B cell (primary cell): ENCODE measurements around the gene TSPOAP1. TPM values are rescaled to one million over a fixed set of nuclear protein-coding genes. Genes with fewer than 3 reads are reported as not detected.

Experiments
- ATAC-seq: fragments of 200-7000 bp; cut with Tn5 transposase; one replicate; pipeline ENCODE4 v1.10.0; 2021; ENCODE audit warnings: low read depth, mild to moderate bottlenecking, moderate number of reproducible peaks, moderate library complexity
- CTCF ChIA-PET: fragments of 350-600 bp; sonication (Branson Sonifier 250); formaldehyde crosslinking; loops from one replicate; lab custom pipeline; 2021; ENCODE audit warnings: antibody characterized with exemption, inconsistent platforms; lab: Charles Lee
- POLR2A ChIA-PET: fragments of 350-600 bp; sonication (Branson Sonifier 250); formaldehyde crosslinking; loops from one replicate; lab custom pipeline; 2021; ENCODE audit warnings: antibody characterized with exemption; lab: Charles Lee
- DNase-seq: peaks from one replicate; pipeline ENCODE4 v3.0.0; 2013
- H2AFZ ChIP-seq: 2 replicates; pipeline ENCODE4 v1.6.1; 2012; ENCODE audit warnings: mild to moderate bottlenecking, low read depth, low read length; ENCODE audit not compliant: insufficient read depth, poor library complexity, severe bottlenecking
- H3K27ac ChIP-seq, 2 donors: 1 replicate in 1 of 2; 2 replicates in 1 of 2; pipeline ENCODE4 v1.5.1; 2012 to 2013; ENCODE audit warnings: low read length in 2 of 2, mild to moderate bottlenecking in 2 of 2, moderate library complexity in 1 of 2
- H3K27me3 ChIP-seq, 4 experiments: fragments of 200-600 bp in 1 of 4; sonication (generic) in 1 of 4; replicated peaks in 1 of 4; 1 replicate in 2 of 4; 2 replicates in 2 of 4; pipeline versions ENCODE4 v1.6.1 to v1.7.0; 2013 to 2016; ENCODE audit warnings: low read length in 3 of 4, mild to moderate bottlenecking in 2 of 4, mixed read lengths in 1 of 4, moderate library complexity in 1 of 4; ENCODE audit not compliant: insufficient read depth in 4 of 4, control insufficient read depth in 3 of 4; ENCODE audit errors: control extremely low read depth in 1 of 4
- H3K36me3 ChIP-seq, 2 experiments: replicated peaks in 1 of 2; 1 replicate in 1 of 2; 2 replicates in 1 of 2; pipeline versions ENCODE4 v1.6.1 to v1.7.1; 2013; ENCODE audit warnings: low read length in 1 of 2; ENCODE audit not compliant: insufficient read depth in 2 of 2, control insufficient read depth in 1 of 2; ENCODE audit errors: control extremely low read depth in 1 of 2, extremely low read depth in 1 of 2
- H3K4me1 ChIP-seq, 2 donors: fragments of 200-600 bp in 1 of 2; sonication (generic) in 1 of 2; 1 replicate in 1 of 2; 2 replicates in 1 of 2; pipeline versions ENCODE4 v1.5.1 to v1.6.1; 2013 to 2017; ENCODE audit warnings: low read length in 2 of 2; ENCODE audit not compliant: control insufficient read depth in 2 of 2, insufficient read depth in 2 of 2
- H3K4me2 ChIP-seq: replicated peaks from 2 replicates; pipeline ENCODE3; 2012; ENCODE audit warnings: mild to moderate bottlenecking, low read depth, low read length; ENCODE audit not compliant: poor library complexity, severe bottlenecking
- H3K4me3 ChIP-seq, 5 experiments: fragments of 200-600 bp in 1 of 5; sonication (generic) in 1 of 5; 1 replicate in 3 of 5; 2 replicates in 2 of 5; pipeline versions ENCODE4 v1.5.1 to v1.7.0; 2011 to 2016; ENCODE audit warnings: low read length in 4 of 5, mild to moderate bottlenecking in 4 of 5, low read depth in 2 of 5, control low read depth in 1 of 5, moderate library complexity in 1 of 5; ENCODE audit not compliant: insufficient read depth in 1 of 5; ENCODE audit errors: control extremely low read depth in 1 of 5, extremely low read depth in 1 of 5
- H3K79me2 ChIP-seq: fragments of 200-600 bp; sonication (generic); one replicate; pipeline ENCODE4 v1.6.0; 2016; ENCODE audit warnings: low read length; ENCODE audit not compliant: control insufficient read depth, insufficient read depth
- H3K9ac ChIP-seq: fragments of 200-600 bp; sonication (generic); 2 replicates; pipeline ENCODE4 v1.6.1; 2017; ENCODE audit warnings: mild to moderate bottlenecking, low read length, moderate library complexity
- H3K9me3 ChIP-seq, 3 donors: one replicate each; pipeline versions ENCODE4 v1.6.1 to v1.7.1; 2013; ENCODE audit warnings: low read length in 2 of 3; ENCODE audit not compliant: control insufficient read depth in 2 of 3, insufficient read depth in 1 of 3; ENCODE audit errors: control extremely low read depth in 1 of 3
- H4K20me1 ChIP-seq: 2 replicates; pipeline ENCODE4 v1.6.0; 2012; ENCODE audit warnings: mild to moderate bottlenecking, low read length; ENCODE audit not compliant: insufficient read depth, control insufficient read depth, poor library complexity, severe bottlenecking
- H3K27ac Mint-ChIP-seq: one replicate; pipeline ENCODE4 v1.8.0; 2021; ENCODE audit warnings: mixed read lengths
- H3K27me3 Mint-ChIP-seq: one replicate; pipeline ENCODE4 v1.8.0; 2021; ENCODE audit warnings: mixed read lengths
- H3K4me1 Mint-ChIP-seq: one replicate; pipeline ENCODE4 v1.8.0; 2021; ENCODE audit warnings: mixed read lengths
- H3K4me3 Mint-ChIP-seq: one replicate; pipeline ENCODE4 v1.8.0; 2021; ENCODE audit warnings: mixed read lengths
- H3K9me3 Mint-ChIP-seq: one replicate; pipeline ENCODE4 v1.8.0; 2022; ENCODE audit warnings: mixed read lengths; ENCODE audit not compliant: insufficient read depth
- EZH2 ChIP-seq: IDR thresholded peaks from 2 replicates; pipeline ENCODE4 v1.6.1; 2012; ENCODE audit warnings: borderline replicate concordance, low read depth, mild to moderate bottlenecking, moderate library complexity, low read length; ENCODE audit not compliant: insufficient read depth, poor library complexity, severe bottlenecking
- WGBS: methylation state at CpG from one replicate; pipeline ENCODE4 v1.1.5; 2013; ENCODE audit warnings: missing lambda C conversion rate; ENCODE audit not compliant: insufficient coverage; 5-methylcytosine and 5-hydroxymethylcytosine counted together
- intact Hi-C: fragments of 100-400 bp; cut with micrococcal nuclease; formaldehyde crosslinking; loops from one replicate; pipeline ENCODE4 v1.10.0; 2022
- polyA plus RNA-seq: library from polyadenylated mRNA; depleted of rRNA; stranded (reverse); fragments of >200 nt; gene quantifications from 2 replicates; pipeline ENCODE4 v1.2.3, GENCODE V29; 2012
- total RNA-seq, 2 donors: library from RNA; stranded (reverse); fragments of 120-200 nt in 1 of 2; gene quantifications; 1 replicate in 1 of 2; 2 replicates in 1 of 2; pipeline versions ENCODE4 v1.2.3 to v1.2.4, GENCODE V29; 2013 to 2022
- TF ChIP-seq, protein P1 (sequence below): fragments of 200-600 bp; IDR thresholded peaks from one replicate; pipeline ENCODE4 v1.8.0; 2022; ENCODE audit warnings: antibody characterized with exemption, mild to moderate bottlenecking

The TSPOAP1 gene
- total and polyA plus RNA-seq, 2 donors (not counting 1 experiment from before 2014, with no cell fraction given): 10.8 to 30.7 TPM

DNA sequence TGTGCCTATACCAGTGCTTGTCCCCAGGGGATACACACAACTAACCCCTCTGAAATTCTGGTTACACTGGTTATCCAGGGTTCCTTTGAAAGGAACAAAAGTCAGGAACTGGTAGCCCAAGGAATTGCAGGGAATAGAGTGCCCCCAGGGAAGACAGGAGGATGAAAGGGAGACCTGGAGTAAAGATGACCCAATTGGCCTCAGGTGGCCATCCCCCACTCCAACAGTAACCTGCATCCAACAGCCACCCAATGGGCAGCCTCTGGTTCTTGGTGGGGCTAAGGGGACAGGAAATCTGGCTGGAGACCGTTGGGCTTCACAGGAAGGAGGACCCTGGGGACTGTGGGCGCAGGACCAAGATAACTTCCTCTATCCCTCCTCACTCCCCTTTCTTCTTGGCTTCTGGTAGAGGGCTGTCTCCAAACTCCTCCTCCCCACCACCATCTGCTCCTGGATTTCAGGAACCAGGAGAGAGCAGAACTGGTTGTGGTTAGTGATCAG, 47.0 kb downstream of the TSPOAP1 start:
- WGBS: no CpG with 5 or more reads among the region's 2 CpGs
- ChIA-PET CTCF (interaction anchor here (1.8 kb wide), 1 partner anchor 23 kb away, joined by 7 read pairs; no protein-coding TSS in a partner anchor), POLR2A (no interaction called here)
- DNase-seq: no peak
- TF ChIP-seq, protein P1, sequence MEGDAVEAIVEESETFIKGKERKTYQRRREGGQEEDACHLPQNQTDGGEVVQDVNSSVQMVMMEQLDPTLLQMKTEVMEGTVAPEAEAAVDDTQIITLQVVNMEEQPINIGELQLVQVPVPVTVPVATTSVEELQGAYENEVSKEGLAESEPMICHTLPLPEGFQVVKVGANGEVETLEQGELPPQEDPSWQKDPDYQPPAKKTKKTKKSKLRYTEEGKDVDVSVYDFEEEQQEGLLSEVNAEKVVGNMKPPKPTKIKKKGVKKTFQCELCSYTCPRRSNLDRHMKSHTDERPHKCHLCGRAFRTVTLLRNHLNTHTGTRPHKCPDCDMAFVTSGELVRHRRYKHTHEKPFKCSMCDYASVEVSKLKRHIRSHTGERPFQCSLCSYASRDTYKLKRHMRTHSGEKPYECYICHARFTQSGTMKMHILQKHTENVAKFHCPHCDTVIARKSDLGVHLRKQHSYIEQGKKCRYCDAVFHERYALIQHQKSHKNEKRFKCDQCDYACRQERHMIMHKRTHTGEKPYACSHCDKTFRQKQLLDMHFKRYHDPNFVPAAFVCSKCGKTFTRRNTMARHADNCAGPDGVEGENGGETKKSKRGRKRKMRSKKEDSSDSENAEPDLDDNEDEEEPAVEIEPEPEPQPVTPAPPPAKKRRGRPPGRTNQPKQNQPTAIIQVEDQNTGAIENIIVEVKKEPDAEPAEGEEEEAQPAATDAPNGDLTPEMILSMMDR: no peak
- H3K4me3 Mint-ChIP-seq: no peak overlapping the region
- intact Hi-C loops: no loop called here
- peaks cover 29% of the 10 kb centered on the region for H3K27me3 Mint-ChIP-seq
- Histone ChIP-seq H4K20me1 (no peaks in the 10 kb centered on the region), H3K4me1 (peaks cover 0 to 3% of the 10 kb centered on the region in 2 donors), H3K4me2 (no peak overlapping the region), H3K9me3 (no peaks in the 10 kb centered on the region), H3K27ac (no peak overlapping the region), H3K27me3 (peaks cover 0 to 20% (median 0%) of the 10 kb centered on the region in 4 experiments), H3K4me3 (no peak overlapping the region), H3K9ac (no peak overlapping the region), H3K36me3 (no peaks in the 10 kb centered on the region), H3K79me2 (no peaks in the 10 kb centered on the region), H2AFZ (no peak overlapping the region)
- no peak overlapping the region for H3K27ac Mint-ChIP-seq
- H3K4me1 Mint-ChIP-seq: no peaks in the 10 kb centered on the region
- H3K9me3 Mint-ChIP-seq: no peaks in the 10 kb centered on the region
- ATAC-seq: no peak

DNA sequence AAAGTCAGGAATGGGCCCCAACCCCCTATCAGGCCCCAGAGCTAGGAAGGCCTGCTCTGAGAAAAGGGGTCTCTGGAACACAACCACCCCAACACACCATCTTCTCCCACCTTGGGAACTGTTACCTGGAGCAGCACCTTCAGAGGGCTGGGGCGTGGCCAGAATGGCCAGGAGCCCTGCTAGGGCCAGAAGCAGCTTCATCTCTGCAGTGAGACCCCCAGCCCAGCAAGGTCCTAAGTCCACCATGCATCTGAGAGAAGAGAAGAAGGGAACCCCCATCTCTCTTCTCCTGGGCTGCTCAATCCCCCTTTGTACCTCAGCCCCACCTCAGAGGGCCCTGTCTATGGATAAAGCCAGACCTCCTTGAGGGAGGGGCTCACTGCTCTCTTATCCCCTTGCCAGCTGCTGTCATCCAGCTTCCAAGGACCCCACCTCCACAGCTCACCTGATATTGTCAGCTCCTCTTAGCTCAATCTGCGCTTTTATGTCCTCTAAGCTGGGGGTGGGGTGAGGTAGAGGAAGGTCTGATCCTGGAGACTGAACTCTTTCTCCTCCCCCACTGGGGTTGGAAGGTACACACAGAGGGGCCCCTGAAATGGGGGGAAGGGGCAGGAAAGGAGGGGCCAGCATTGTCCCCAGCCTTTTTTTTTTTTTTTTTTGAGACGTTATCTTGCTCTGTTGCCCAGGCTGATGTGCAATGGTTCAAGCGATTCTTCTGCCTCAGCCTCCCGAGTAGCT, 47.9 kb downstream of the TSPOAP1 start, which contains the start of gene MPO:
TSS of gene MPO (minus strand) at position 456 of the 738 bp plus-strand sequence. CDS start at position 279, 177 bp downstream.
- peaks cover 0 to 20% (median 0%) of the 10 kb centered on the region in 4 experiments for H3K27me3 ChIP-seq
- no CpG with 5 or more reads among the region's 5 CpGs for WGBS
- H2AFZ ChIP-seq: no peak within 1 kb of the TSS
- ChIA-PET CTCF (interaction anchor here (0.7 to 1.8 kb wide), 3 partner anchors 24 to 169 kb away, joined by 3 to 7 read pairs (median 3); no protein-coding TSS in a partner anchor), POLR2A (no interaction called here)
- intact Hi-C loops: no loop called here
- H3K4me1 ChIP-seq: peaks cover 0 to 3% of the 10 kb centered on the region in 2 donors
- H3K4me3 ChIP-seq: no peak within 1 kb of the TSS
- Mint-ChIP-seq H3K27me3 (peaks cover 29% of the 10 kb centered on the region), H3K27ac (no peak within 1 kb of the TSS), H3K4me3 (no peak within 1 kb of the TSS), H3K9me3 (no peaks in the 10 kb centered on the region), H3K4me1 (no peaks in the 10 kb centered on the region)
- DNase-seq: no peak
- TF ChIP-seq EZH2: no peak
- TF ChIP-seq, protein P1: no peak
- no peak within 1 kb of the TSS for H3K4me2 ChIP-seq
- no peak for ATAC-seq
- no peak within 1 kb of the TSS for H3K27ac ChIP-seq
- no peaks in the 10 kb centered on the region for H3K9me3 ChIP-seq
- no peaks in the 10 kb centered on the region for H3K79me2 ChIP-seq
- no peaks in the 10 kb centered on the region for H4K20me1 ChIP-seq
- H3K9ac ChIP-seq: no peak within 1 kb of the TSS
- no peaks in the 10 kb centered on the region for H3K36me3 ChIP-seq
